ENCODE results near the gene CA12. TPM values are rescaled to one million over a fixed set of nuclear protein-coding genes. Genes with fewer than 3 reads are reported as not detected.

The CA12 gene
- total RNA-seq, 1 experiment from 2014 or later = 19.8 TPM

- ATAC-seq (no peak), DNase-seq (no peak)
- BruUV-seq (replicated peaks) = no TSS peak
- intact Hi-C loops (cut with micrococcal nuclease) = loop anchor here (5.0 kb wide), 1 partner anchor 53 kb away; no protein-coding TSS in a partner anchor
- Histone ChIP-seq H3K4me2 (ENCODE audit: low read length) (no peak overlapping the region), H3K9me3 (ENCODE audit: low read length) (no peaks in the 10 kb centered on the region), H3K36me3 (ENCODE audit: low read depth, low read length) (no peaks in the 10 kb centered on the region), H3K9me2 (replicated peaks; ENCODE audit: low read length) (no peaks in the 10 kb centered on the region), H2AFZ (ENCODE audit: low read length) (no peak overlapping the region), H3K4me1 (ENCODE audit: insufficient read depth, low read length) (peaks cover 29% of the 10 kb centered on the region), H3K9ac (ENCODE audit: low read length) (no peak overlapping the region), H3F3A (ENCODE audit: low read length, unreplicated experiment) (no peaks in the 10 kb centered on the region), H4K20me1 (ENCODE audit: low read length) (no peaks in the 10 kb centered on the region), H3K4me3 (ENCODE audit: low read length) (no peak overlapping the region), H3K79me2 (ENCODE audit: low read length) (peaks cover 15% of the 10 kb centered on the region), H3K27ac (ENCODE audit: low read length) (no peak overlapping the region), H3K27me3 (ENCODE audit: low read length) (no peaks in the 10 kb centered on the region)
- ChIA-PET CTCF (no interaction called here), POLR2A (ENCODE audit: unreplicated experiment) (no interaction called here)
- no peak for TF ChIP-seq EZH2 (IDR thresholded peaks at IDR 0.05; ENCODE audit: low read length, unreplicated experiment)
- TF ChIP-seq CTCF (conservative IDR thresholded peaks at IDR 0.05; ENCODE audit: low read depth, low read length) = no peak
- TF ChIP-seq EZH2phosphoT487 (IDR thresholded peaks at IDR 0.05; ENCODE audit: borderline replicate concordance, low read length) = no peak
Observed at GRCh38 chr15:63384906-63385305, 3.3 kb upstream of the CA12 start.

- Histone ChIP-seq H3K4me2 (ENCODE audit: low read length) (peak overlapping the region; percentile 45), H3K27ac (ENCODE audit: low read length) (peak overlapping the region; percentile 37; the same call in 1 of the 2 replicates), H3K9ac (ENCODE audit: low read length) (no peak overlapping the region), H3K36me3 (ENCODE audit: low read depth, low read length) (no peaks in the 10 kb centered on the region), H3K4me3 (ENCODE audit: low read length) (no peak overlapping the region), H4K20me1 (ENCODE audit: low read length) (no peaks in the 10 kb centered on the region), H3K79me2 (ENCODE audit: low read length) (peaks cover 32% of the 10 kb centered on the region), H3K9me3 (ENCODE audit: low read length) (no peaks in the 10 kb centered on the region), H3K4me1 (ENCODE audit: insufficient read depth, low read length) (peaks cover 36% of the 10 kb centered on the region), H3K27me3 (ENCODE audit: low read length) (no peaks in the 10 kb centered on the region), H3K9me2 (replicated peaks; ENCODE audit: low read length) (no peaks in the 10 kb centered on the region), H3F3A (ENCODE audit: low read length, unreplicated experiment) (no peaks in the 10 kb centered on the region), H2AFZ (ENCODE audit: low read length) (no peak overlapping the region)
- no TSS peak for BruUV-seq (replicated peaks)
- CTCF ChIA-PET = no interaction called here
- POLR2A ChIA-PET (ENCODE audit: unreplicated experiment) = no interaction called here
- no peak for TF ChIP-seq CTCF (conservative IDR thresholded peaks at IDR 0.05; ENCODE audit: low read depth, low read length)
- TF ChIP-seq EZH2 (IDR thresholded peaks at IDR 0.05; ENCODE audit: low read length, unreplicated experiment) = no peak
- TF ChIP-seq EZH2phosphoT487 (IDR thresholded peaks at IDR 0.05; ENCODE audit: borderline replicate concordance, low read length) = no peak
- ATAC-seq (peak; percentile 11; the same call in 1 of the 2 replicates), DNase-seq (peak; percentile 68)
- intact Hi-C loops (cut with micrococcal nuclease) = loop anchor here (5.0 kb wide), 1 partner anchor 51 kb away; no protein-coding TSS in a partner anchor
Observed at GRCh38 chr15:63382966-63383710, 1.5 kb upstream of the CA12 start.

- Histone ChIP-seq H4K20me1 (ENCODE audit: low read length) (no peaks in the 10 kb centered on the region), H3K9ac (ENCODE audit: low read length) (peak overlapping the region; percentile 76), H3K27ac (ENCODE audit: low read length) (no peak overlapping the region), H3K9me2 (replicated peaks; ENCODE audit: low read length) (no peaks in the 10 kb centered on the region), H3K4me2 (ENCODE audit: low read length) (peak overlapping the region; percentile 94), H3F3A (ENCODE audit: low read length, unreplicated experiment) (no peaks in the 10 kb centered on the region), H3K4me3 (ENCODE audit: low read length) (peak overlapping the region; percentile 89), H3K36me3 (ENCODE audit: low read depth, low read length) (no peaks in the 10 kb centered on the region), H3K27me3 (ENCODE audit: low read length) (no peaks in the 10 kb centered on the region), H3K4me1 (ENCODE audit: insufficient read depth, low read length) (peaks cover 36% of the 10 kb centered on the region), H2AFZ (ENCODE audit: low read length) (peak overlapping the region; percentile 86), H3K79me2 (ENCODE audit: low read length) (peaks cover 32% of the 10 kb centered on the region), H3K9me3 (ENCODE audit: low read length) (no peaks in the 10 kb centered on the region)
- intact Hi-C loops (cut with micrococcal nuclease) = loop anchor here (5.0 kb wide), 1 partner anchor 49 kb away; no protein-coding TSS in a partner anchor
- DNase-seq (no peak), ATAC-seq (no peak; the same call in 1 of the 2 replicates)
- CTCF ChIA-PET = no interaction called here
- TF ChIP-seq CTCF (conservative IDR thresholded peaks at IDR 0.05; ENCODE audit: low read depth, low read length) (no peak), EZH2phosphoT487 (IDR thresholded peaks at IDR 0.05; ENCODE audit: borderline replicate concordance, low read length) (no peak), EZH2 (IDR thresholded peaks at IDR 0.05; ENCODE audit: low read length, unreplicated experiment) (no peak)
- BruUV-seq (replicated peaks) = TSS peak; percentile 62
- POLR2A ChIA-PET (ENCODE audit: unreplicated experiment) = interaction anchor here (0.7 kb wide), 1 partner anchor 235 kb away, joined by 3 read pairs; no protein-coding TSS in a partner anchor
Observed at GRCh38 chr15:63380808-63381282, 801 bp downstream of the CA12 start.

Data from PC-3 (cell line).